A673 (cell line): Measurements from ENCODE around the gene STIMATE.

ENCODE experiments used
- CTCF ChIP-seq: fragments of 300-800, 200-600 bp; sonication (generic); conservative IDR thresholded peaks from 2 replicates; pipeline ENCODE4 v1.5.1; 2017; ENCODE audit warnings: low read depth, mild to moderate bottlenecking, antibody characterized with exemption, low read length, moderate library complexity, mixed read lengths
- EZH2 ChIP-seq: fragments of 200-600 bp; sonication (generic); IDR thresholded peaks from 2 replicates; pipeline ENCODE4 v1.6.1; 2017; ENCODE audit warnings: borderline replicate concordance, low read depth, mild to moderate bottlenecking, mixed read lengths, antibody characterized with exemption, low read length; ENCODE audit not compliant: poor library complexity, severe bottlenecking

- TF ChIP-seq CTCF = no peak
- no peak for TF ChIP-seq EZH2
These were observed 108.2 kb downstream of the STIMATE start for GRCh38 chr3:52788890-52789745.
